GM19035 (cell line): ENCODE results near the gene WDR45B.

ENCODE experiments used
- ATAC-seq: cut with Tn5 transposase; IDR thresholded peaks from one replicate; pipeline ENCODE4 v1.9.1; 2021; ENCODE audit not compliant: unreplicated experiment

Gene WDR45B

GRCh38 chr17:82631544-82631943, 16.7 kb downstream of the WDR45B start:
- ATAC-seq = no peak

GRCh38 chr17:82630212-82630611, 18.0 kb downstream of the WDR45B start:
- ATAC-seq = no peak

DNA sequence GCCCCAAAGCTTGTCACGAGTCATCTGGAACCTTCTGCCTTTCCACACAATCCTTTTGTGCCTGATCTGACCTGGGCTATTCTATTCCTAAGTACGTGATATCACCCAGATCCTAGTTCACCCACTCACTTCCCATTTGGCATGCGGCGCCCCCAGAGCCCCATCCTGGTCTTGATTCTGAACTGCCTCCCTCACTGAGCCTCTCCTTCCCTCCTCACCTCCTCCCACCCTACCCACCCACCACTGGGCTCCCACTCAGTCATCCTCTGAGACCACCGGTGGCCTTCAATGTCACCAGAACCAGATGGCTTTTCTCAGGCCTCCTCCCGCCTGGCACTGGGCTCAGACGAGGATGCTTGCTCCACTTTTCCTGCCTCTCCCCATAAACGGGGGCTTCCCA, 18.5 kb downstream of the WDR45B start:
- ATAC-seq = no peak

- no peak for ATAC-seq
These were observed 20.8 kb downstream of the WDR45B start for GRCh38 chr17:82627405-82627804.

- ATAC-seq = no peak
These were observed 24.5 kb downstream of the WDR45B start for GRCh38 chr17:82623707-82624106.

GRCh38 chr17:82619641-82620040, 28.6 kb downstream of the WDR45B start:
- no peak for ATAC-seq

DNA sequence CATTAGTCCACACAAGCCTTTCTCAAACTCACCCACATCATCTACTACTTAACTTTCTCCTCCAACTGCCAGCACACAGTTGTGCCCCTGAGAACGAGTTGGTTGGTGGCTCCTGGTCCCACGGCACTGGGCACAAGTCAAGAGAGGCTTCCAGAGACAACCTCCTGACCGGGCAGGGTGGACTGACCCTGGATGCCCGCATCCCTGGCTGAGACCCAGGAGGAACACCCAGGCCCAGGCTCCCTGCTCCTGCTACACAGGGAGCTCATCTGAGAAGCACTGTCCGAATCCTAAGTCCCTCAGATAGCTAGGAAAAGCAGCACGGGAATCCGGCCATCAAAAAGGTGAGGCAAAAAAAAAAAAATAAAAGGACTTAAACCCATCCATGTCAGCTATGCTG, 29.0 kb downstream of the WDR45B start:
- ATAC-seq = no peak

- ATAC-seq = no peak
These were observed 32.1 kb downstream of the WDR45B start for GRCh38 chr17:82616021-82616711.

GRCh38 chr17:82615084-82616020, 32.9 kb downstream of the WDR45B start:
- no peak for ATAC-seq

- no peak for ATAC-seq
These were observed 34.1 kb downstream of the WDR45B start for GRCh38 chr17:82614095-82614631.

GRCh38 chr17:82613283-82614094, 34.8 kb downstream of the WDR45B start:
- ATAC-seq = no peak

DNA sequence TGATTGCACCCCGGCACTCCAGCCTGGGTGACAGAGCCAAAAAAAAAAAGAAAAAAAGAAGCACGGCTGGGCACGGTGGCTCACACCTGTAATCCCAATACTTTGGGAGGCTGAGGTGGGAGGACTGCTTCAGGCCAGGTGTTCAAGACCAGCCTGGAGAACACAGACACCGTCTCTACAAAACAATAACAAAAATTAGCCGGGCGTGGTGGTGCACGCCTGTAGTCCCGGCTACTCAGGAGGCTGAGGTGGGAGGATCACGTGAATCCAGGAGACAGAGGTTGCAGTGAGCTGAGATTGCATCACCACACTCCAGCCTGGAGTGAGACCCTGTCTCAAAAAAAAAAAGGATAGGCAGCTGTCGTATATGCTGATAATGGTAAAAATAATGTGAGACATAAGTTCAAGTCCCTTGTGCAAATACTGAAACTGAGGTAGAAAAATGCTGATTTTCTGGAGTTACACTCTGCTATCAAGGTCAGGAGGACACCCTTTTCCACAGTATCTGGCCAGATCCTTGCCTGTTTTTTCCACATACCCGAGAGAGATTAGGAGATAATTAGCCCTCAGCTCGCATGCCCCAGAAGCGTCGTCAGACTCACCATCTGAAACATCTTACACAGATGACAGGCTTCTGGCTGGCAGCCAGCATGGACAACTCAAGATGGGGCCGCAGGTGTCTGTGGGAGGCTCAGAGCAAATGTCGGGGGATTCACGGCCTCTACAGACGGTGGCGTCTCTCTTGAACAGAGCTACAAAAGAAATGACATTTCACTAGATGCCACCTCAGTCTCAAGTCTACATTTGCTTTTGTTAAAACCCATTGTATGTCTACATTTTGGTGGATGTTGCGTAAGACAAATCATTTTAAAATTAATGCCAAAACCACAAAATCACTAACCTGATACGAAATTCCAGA, 36.8 kb downstream of the WDR45B start:
- no peak for ATAC-seq

GRCh38 chr17:82609655-82610054, 38.6 kb downstream of the WDR45B start:
- ATAC-seq = no peak

DNA sequence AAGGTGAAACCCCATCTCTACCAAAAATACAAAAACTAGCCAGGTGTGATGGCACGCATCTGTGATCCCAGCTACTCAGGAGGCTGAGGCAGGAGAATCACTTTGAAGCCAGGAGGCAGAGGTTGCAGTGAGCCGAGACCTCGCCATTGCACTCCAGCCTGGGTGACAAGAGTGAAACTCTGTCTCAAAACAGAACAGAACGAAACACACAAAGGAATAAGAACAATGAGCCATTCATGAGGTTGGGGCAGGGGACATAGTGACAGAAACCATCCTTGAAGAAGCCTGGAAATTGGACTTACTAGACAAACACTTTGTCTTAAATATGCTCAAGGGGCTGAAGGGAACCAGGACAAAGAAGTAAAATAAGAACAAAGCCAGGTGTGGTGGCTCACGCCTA, 39.4 kb downstream of the WDR45B start:
- no peak for ATAC-seq

- ATAC-seq = no peak
These were observed 42.2 kb downstream of the WDR45B start for GRCh38 chr17:82605939-82606600.

GRCh38 chr17:82604532-82604931, 43.7 kb downstream of the WDR45B start:
- no peak for ATAC-seq

GRCh38 chr17:82603981-82604448, 44.2 kb downstream of the WDR45B start:
- no peak for ATAC-seq

DNA sequence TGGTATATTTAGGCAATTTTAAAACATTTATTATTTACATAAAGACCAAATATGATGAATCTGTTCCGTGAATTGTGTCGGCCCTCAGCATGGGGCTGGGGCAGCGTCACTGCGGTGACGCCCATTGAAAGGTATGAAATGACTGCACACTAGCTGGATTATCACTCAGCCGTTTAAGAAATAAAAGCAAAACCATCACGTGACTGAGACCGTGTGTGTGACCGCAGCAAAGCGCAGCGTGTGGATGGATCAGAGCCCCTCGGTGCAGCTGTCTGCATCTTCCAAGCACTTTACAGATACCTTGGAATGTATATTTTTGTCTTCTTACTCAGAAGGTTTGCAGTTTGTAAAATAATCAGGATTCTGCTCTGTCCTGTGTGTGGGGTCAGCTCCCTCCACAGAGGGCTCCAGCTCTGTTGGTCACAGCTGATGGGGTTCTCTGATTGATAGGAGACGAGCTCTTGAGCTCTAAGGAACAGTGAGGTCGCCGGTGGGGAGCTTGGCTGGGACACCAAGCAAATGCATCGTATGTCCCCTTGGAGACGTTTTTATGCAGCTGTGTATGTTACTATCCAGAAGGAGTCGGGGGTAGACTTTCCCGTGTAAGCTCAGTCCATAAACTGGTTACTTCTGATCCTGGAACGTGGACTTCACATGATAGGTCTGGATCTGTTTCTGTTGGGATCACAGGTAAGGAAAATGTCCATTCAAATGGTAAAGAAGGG, 45.1 kb downstream of the WDR45B start:
- no peak for ATAC-seq

DNA sequence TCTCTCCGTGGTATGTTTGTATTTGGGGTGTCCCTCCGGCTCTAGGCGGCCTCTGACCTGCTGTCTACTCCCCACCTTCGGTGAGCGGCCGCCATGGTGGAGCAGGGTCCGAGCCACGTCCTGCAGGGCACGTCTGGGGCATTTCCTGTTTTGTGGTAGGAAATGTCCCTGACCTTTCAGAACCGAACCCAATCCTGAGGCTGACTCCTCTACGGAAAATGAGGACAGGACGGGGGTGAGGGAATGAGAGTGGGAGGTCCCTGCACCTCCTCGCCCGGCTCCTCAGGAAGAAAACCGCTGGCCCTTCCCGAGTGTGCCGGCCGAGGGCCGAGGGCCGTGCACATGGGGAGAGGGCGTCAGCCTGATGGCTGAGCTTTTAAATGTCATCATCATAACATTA, 45.8 kb downstream of the WDR45B start:
- no peak for ATAC-seq
